Measurements from ENCODE around the gene PDE6A.
A peak's percentile ranks its signal among the peaks of the same experiment; 100 is the strongest.
"Not testable (repeated sequence)": the region's sequence is repeated elsewhere in the genome, so short reads cannot be mapped to it uniquely, and the experiment has no call there.

PDE6A gene

GRCh38 chr5:149860801-149861322 is 83.7 kb downstream of the PDE6A start:
- peak; percentile 12 for DNase-seq (ENCODE audit: low read depth)

GRCh38 chr5:149859746-149860145 is 84.8 kb downstream of the PDE6A start:
- DNase-seq (ENCODE audit: low read depth), result no peak

- not testable (repeated sequence) for DNase-seq (ENCODE audit: low read depth)
Observed at GRCh38 chr5:149858481-149858880, 86.1 kb downstream of the PDE6A start.

GRCh38 chr5:149857499-149857898 is 87.1 kb downstream of the PDE6A start:
- DNase-seq (ENCODE audit: low read depth), result no peak

GRCh38 chr5:149855366-149855765 is 89.2 kb downstream of the PDE6A start:
- DNase-seq (ENCODE audit: low read depth), result no peak

- DNase-seq (ENCODE audit: low read depth), result no peak
Observed at GRCh38 chr5:149854866-149855265, 89.7 kb downstream of the PDE6A start.

GRCh38 chr5:149853701-149854100 is 90.9 kb downstream of the PDE6A start:
- DNase-seq (ENCODE audit: low read depth), result no peak

- no peak for DNase-seq (ENCODE audit: low read depth)
Observed at GRCh38 chr5:149853331-149853648, 91.3 kb downstream of the PDE6A start.

- peak; percentile 12 for DNase-seq (ENCODE audit: low read depth)
Observed at GRCh38 chr5:149852641-149853330, 91.8 kb downstream of the PDE6A start.

- no peak for DNase-seq (ENCODE audit: low read depth)
Observed at GRCh38 chr5:149851211-149851610, 93.4 kb downstream of the PDE6A start.

- DNase-seq (ENCODE audit: low read depth), result no peak
Observed at GRCh38 chr5:149849966-149850910, 94.4 kb downstream of the PDE6A start.

GRCh38 chr5:149849280-149849965 is 95.2 kb downstream of the PDE6A start:
- no peak for DNase-seq (ENCODE audit: low read depth)

GRCh38 chr5:149847611-149848010 is 97.0 kb downstream of the PDE6A start:
- no peak for DNase-seq (ENCODE audit: low read depth)

GRCh38 chr5:149846021-149846420 is 98.6 kb downstream of the PDE6A start:
- DNase-seq (ENCODE audit: low read depth), result no peak

GRCh38 chr5:149845601-149846000 is 99.0 kb downstream of the PDE6A start:
- no peak for DNase-seq (ENCODE audit: low read depth)

GRCh38 chr5:149841851-149842793 is 102.5 kb downstream of the PDE6A start:
- no peak for DNase-seq (ENCODE audit: low read depth)

- DNase-seq (ENCODE audit: low read depth), result no peak
Observed at GRCh38 chr5:149840226-149840825, 104.3 kb downstream of the PDE6A start.

- no peak for DNase-seq (ENCODE audit: low read depth)
Observed at GRCh38 chr5:149839761-149840160, 104.8 kb downstream of the PDE6A start.

- no peak for DNase-seq (ENCODE audit: low read depth)
Observed at GRCh38 chr5:149838881-149839739, 105.5 kb downstream of the PDE6A start.

- no peak for DNase-seq (ENCODE audit: low read depth)
Observed at GRCh38 chr5:149837680-149838269, 106.8 kb downstream of the PDE6A start.
